Astrocyte (in vitro differentiated cells and primary cell): ENCODE data around the gene GPC3.

Experiments used
- EZH2 ChIP-seq: IDR thresholded peaks from 2 replicates; pipeline ENCODE4 v1.6.1; 2012; ENCODE audit warnings: mild to moderate bottlenecking, low read length, inconsistent platforms; ENCODE audit not compliant: insufficient read depth
- TF ChIP-seq, protein P1 (sequence below): IDR thresholded peaks from 2 replicates; pipeline ENCODE4 v1.5.1; 2011; ENCODE audit warnings: low read depth, mild to moderate bottlenecking, inconsistent platforms, low read length, moderate library complexity; ENCODE audit not compliant: insufficient read depth

GRCh38 chrX:133971586-133971985, 13.8 kb downstream of the GPC3 start:
- TF ChIP-seq, protein P1, sequence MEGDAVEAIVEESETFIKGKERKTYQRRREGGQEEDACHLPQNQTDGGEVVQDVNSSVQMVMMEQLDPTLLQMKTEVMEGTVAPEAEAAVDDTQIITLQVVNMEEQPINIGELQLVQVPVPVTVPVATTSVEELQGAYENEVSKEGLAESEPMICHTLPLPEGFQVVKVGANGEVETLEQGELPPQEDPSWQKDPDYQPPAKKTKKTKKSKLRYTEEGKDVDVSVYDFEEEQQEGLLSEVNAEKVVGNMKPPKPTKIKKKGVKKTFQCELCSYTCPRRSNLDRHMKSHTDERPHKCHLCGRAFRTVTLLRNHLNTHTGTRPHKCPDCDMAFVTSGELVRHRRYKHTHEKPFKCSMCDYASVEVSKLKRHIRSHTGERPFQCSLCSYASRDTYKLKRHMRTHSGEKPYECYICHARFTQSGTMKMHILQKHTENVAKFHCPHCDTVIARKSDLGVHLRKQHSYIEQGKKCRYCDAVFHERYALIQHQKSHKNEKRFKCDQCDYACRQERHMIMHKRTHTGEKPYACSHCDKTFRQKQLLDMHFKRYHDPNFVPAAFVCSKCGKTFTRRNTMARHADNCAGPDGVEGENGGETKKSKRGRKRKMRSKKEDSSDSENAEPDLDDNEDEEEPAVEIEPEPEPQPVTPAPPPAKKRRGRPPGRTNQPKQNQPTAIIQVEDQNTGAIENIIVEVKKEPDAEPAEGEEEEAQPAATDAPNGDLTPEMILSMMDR = no peak
- no peak for TF ChIP-seq EZH2
